HG03139 (cell line): Measurements from ENCODE around the gene ACOT2.

Experiments used
- ATAC-seq: cut with Tn5 transposase; IDR thresholded peaks from one replicate; pipeline ENCODE4 v1.9.1; 2021; ENCODE audit not compliant: unreplicated experiment

Gene ACOT2

GRCh38 chr14:73613419-73613963, 44.5 kb downstream of the ACOT2 start:
- ATAC-seq: no peak

GRCh38 chr14:73616831-73617230, 47.8 kb downstream of the ACOT2 start:
- ATAC-seq: no peak

- ATAC-seq: no peak
These were observed 50.5 kb downstream of the ACOT2 start for GRCh38 chr14:73619524-73619923.

- ATAC-seq: no peak
These were observed 51.3 kb downstream of the ACOT2 start for GRCh38 chr14:73620268-73620667.

- no peak for ATAC-seq
These were observed 54.6 kb downstream of the ACOT2 start for GRCh38 chr14:73623504-73624054.
